D341Med (cell line): ENCODE measurements around the gene KBTBD12.

Experiments used
- DNase-seq: peaks from one replicate; pipeline ENCODE4 v3.0.0; 2012; ENCODE audit warnings: low spot score

The KBTBD12 gene

DNA sequence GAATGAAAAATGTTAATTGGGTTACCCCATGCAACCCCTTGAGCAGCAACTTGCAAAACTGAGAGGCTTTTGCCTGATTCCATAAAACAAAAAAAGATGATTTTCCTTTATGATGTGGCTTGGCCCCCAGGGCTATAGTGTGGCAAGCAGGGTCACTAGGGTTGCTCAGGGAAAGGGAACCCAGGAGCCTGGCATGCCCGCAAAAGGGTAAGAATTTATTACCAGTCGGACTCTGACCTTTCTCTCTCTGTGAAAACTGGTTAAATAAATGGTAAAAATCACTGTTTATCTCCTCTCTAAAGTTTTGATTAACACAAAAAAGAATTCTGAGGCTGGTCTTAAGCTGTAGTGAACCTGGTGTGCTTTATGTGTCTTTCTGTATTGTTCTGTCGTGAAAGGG is 99.5 kb downstream of the KBTBD12 start:
- no peak for DNase-seq

DNA sequence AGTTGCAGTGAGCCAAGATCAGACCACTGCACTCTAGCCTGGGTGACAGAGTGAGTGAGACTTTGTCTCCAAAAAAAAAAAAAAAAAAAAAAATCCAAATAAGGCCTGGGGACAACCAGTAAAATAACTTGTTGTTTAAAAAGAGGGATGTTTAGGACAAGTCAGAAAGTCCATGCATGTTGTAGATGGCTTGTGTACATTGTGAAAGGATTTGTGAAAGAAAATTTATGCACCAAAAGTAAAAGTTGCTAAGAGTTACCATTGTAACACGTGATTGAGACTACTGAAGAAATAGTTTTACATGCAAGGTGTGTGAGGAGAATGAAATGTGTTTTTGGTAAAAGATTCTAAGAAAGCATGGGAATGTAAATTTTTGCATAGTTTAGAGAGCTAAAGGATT is 101.5 kb downstream of the KBTBD12 start:
- no peak for DNase-seq

- no peak for DNase-seq
Observed at GRCh38 chr3:128021768-128022372, 106.8 kb downstream of the KBTBD12 start.

GRCh38 chr3:128033102-128033501 is 118.1 kb downstream of the KBTBD12 start:
- DNase-seq: no peak

DNA sequence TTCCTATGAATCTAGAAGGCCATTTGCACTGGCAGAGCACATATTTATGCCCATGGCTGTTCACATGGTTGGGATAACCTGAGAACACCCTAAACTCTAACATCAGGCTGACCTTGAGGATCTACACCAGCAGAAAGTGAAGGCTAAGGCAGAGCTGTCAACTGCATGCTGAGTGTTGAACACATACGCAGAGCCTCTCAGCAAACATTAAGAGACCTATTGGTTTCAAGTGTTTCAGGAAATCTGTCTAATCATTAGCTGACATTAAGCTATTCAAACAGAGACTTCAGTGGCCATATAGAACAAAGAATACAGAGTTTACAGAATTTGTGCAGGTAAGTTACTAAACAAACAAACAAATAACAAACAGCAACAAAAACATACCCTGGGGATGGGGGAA is 121.1 kb downstream of the KBTBD12 start:
- DNase-seq: no peak
